H1 (cell line): ENCODE measurements around the gene LAMC3. TPM values are rescaled to one million over a fixed set of nuclear protein-coding genes. Genes with fewer than 3 reads are reported as not detected.

ENCODE experiments used
- CTCF ChIA-PET: fragments of 300-600 bp; sonication (Branson Sonifier 250); formaldehyde crosslinking; loops from one replicate; lab custom pipeline; 2021; ENCODE audit not compliant: partially characterized antibody; lab: Charles Lee
- POLR2A ChIA-PET: fragments of 300-600 bp; sonication (Branson Sonifier 250); formaldehyde crosslinking; loops from one replicate; lab custom pipeline; 2021; ENCODE audit warnings: inconsistent platforms; ENCODE audit not compliant: partially characterized antibody; lab: Charles Lee
- DNase-seq, 2 experiments: peaks; one replicate each; pipeline versions ENCODE4 v3.0.0 to v3.0.0-alpha.2; 2010 to 2022; ENCODE audit warnings: low spot score in 2 of 2, low read depth in 1 of 2, mixed read lengths in 1 of 2
- FAIRE-seq: peaks from 2 replicates; lab custom pipeline; 2011; peaks lifted over from hg19 to GRCh38; lab: Jason Lieb, UNC
- H2AFZ ChIP-seq: 2 replicates; pipeline ENCODE4 v1.8.1; 2012; ENCODE audit warnings: low read length, inconsistent platforms
- H2AK5ac ChIP-seq: 2 replicates; pipeline ENCODE4 v1.6.1; 2013; ENCODE audit warnings: low read depth, low read length
- H2BK120ac ChIP-seq: replicated peaks from 2 replicates; pipeline ENCODE3; 2013; ENCODE audit warnings: low read depth, low read length, inconsistent platforms
- H2BK12ac ChIP-seq: 2 replicates; pipeline ENCODE4 v1.6.1; 2013; ENCODE audit warnings: low read depth, low read length
- H2BK15ac ChIP-seq: 2 replicates; pipeline ENCODE4 v1.6.1; 2013; ENCODE audit warnings: low read length
- H2BK20ac ChIP-seq: 2 replicates; pipeline ENCODE4 v1.6.1; 2013; ENCODE audit warnings: low read length
- H2BK5ac ChIP-seq: 2 replicates; pipeline ENCODE4 v1.6.1; 2013; ENCODE audit warnings: low read depth, low read length
- H3K14ac ChIP-seq: 2 replicates; pipeline ENCODE4 v1.6.1; 2013; ENCODE audit warnings: inconsistent platforms; ENCODE audit not compliant: insufficient read length
- H3K18ac ChIP-seq: 2 replicates; pipeline ENCODE4 v1.6.1; 2013; ENCODE audit warnings: low read length; ENCODE audit errors: extremely low read depth
- H3K23ac ChIP-seq: 2 replicates; pipeline ENCODE4 v1.6.1; 2013; ENCODE audit warnings: inconsistent platforms; ENCODE audit not compliant: insufficient read length
- H3K23me2 ChIP-seq: 2 replicates; pipeline ENCODE4 v1.6.1; 2013; ENCODE audit warnings: low read depth, low read length
- H3K27ac ChIP-seq: 2 replicates; pipeline ENCODE4 v1.6.1; 2011; ENCODE audit warnings: low read depth, low read length, inconsistent platforms
- H3K27me3 ChIP-seq, 4 experiments: replicated peaks in 1 of 4; 1 replicate in 1 of 4; 2 replicates in 3 of 4; pipeline versions ENCODE4 v1.6.1 to v1.8.1; 2011 to 2013; ENCODE audit warnings: low read length in 3 of 4, mild to moderate bottlenecking in 3 of 4, inconsistent platforms in 2 of 4, mixed read lengths in 2 of 4, moderate library complexity in 1 of 4; ENCODE audit not compliant: control insufficient read depth in 3 of 4, insufficient read depth in 3 of 4; ENCODE audit errors: extremely low read depth in 1 of 4
- H3K36me3 ChIP-seq, 4 experiments: 2 replicates each; pipeline versions ENCODE4 v1.6.1 to v1.8.1; 2011 to 2013; ENCODE audit warnings: mild to moderate bottlenecking in 4 of 4, low read length in 3 of 4, moderate library complexity in 2 of 4, control low read depth in 1 of 4, inconsistent platforms in 1 of 4; ENCODE audit not compliant: insufficient read depth in 4 of 4, control insufficient read depth in 2 of 4
- H3K4ac ChIP-seq: replicated peaks from 2 replicates; pipeline ENCODE3; 2013; ENCODE audit warnings: low read length, low read depth, mixed read lengths, inconsistent platforms; ENCODE audit not compliant: insufficient read length
- H3K4me1 ChIP-seq, 4 experiments: replicated peaks in 1 of 4; 1 replicate in 1 of 4; 2 replicates in 3 of 4; pipeline versions ENCODE4 v1.6.1 to v1.8.1; 2011 to 2013; ENCODE audit warnings: low read length in 3 of 4, inconsistent platforms in 2 of 4, mixed read lengths in 1 of 4; ENCODE audit not compliant: insufficient read depth in 4 of 4, control insufficient read depth in 3 of 4
- H3K4me2 ChIP-seq, 2 experiments: 2 replicates each; pipeline versions ENCODE4 v1.6.1 to v1.8.1; 2011 to 2013; ENCODE audit warnings: low read depth in 2 of 2, low read length in 2 of 2, control low read depth in 1 of 2, inconsistent platforms in 1 of 2, mild to moderate bottlenecking in 1 of 2; ENCODE audit not compliant: insufficient read depth in 1 of 2
- H3K4me3 ChIP-seq, 4 experiments: fragments of 200-600, 300-600 bp in 1 of 4; sonication (generic), shearing (Covaris generic), sonication (Bioruptor Twin) in 1 of 4; 2 replicates each; pipeline versions ENCODE4 v1.5.1 to v1.8.1; 2011 to 2016; ENCODE audit warnings: low read length in 4 of 4, low read depth in 3 of 4, control low read depth in 2 of 4, inconsistent platforms in 2 of 4, mild to moderate bottlenecking in 2 of 4, mixed read lengths in 1 of 4, moderate library complexity in 1 of 4; ENCODE audit not compliant: insufficient read depth in 2 of 4; ENCODE audit errors: extremely low read depth in 1 of 4
- H3K56ac ChIP-seq: replicated peaks from 2 replicates; pipeline ENCODE3; 2013; ENCODE audit warnings: low read depth, mild to moderate bottlenecking, mixed read lengths, low read length, inconsistent platforms; ENCODE audit not compliant: insufficient read length
- H3K79me1 ChIP-seq: 2 replicates; pipeline ENCODE4 v1.6.1; 2013; ENCODE audit warnings: low read depth, low read length, control low read depth
- H3K79me2 ChIP-seq, 2 experiments: 2 replicates each; pipeline versions ENCODE4 v1.6.1 to v1.8.1; 2012 to 2013; ENCODE audit warnings: low read length in 2 of 2, mild to moderate bottlenecking in 2 of 2, inconsistent platforms in 1 of 2; ENCODE audit not compliant: insufficient read depth in 2 of 2, control insufficient read depth in 1 of 2
- H3K9ac ChIP-seq, 4 experiments: replicated peaks in 1 of 4; 1 replicate in 1 of 4; 2 replicates in 3 of 4; pipeline versions ENCODE4 v1.6.1 to v1.8.1; 2011 to 2013; ENCODE audit warnings: low read depth in 3 of 4, low read length in 3 of 4, control low read depth in 2 of 4, mild to moderate bottlenecking in 2 of 4, moderate library complexity in 2 of 4, inconsistent platforms in 1 of 4; ENCODE audit errors: extremely low read depth in 1 of 4
- H3K9me3 ChIP-seq, 2 experiments: 2 replicates each; pipeline versions ENCODE4 v1.6.1 to v1.8.1; 2012 to 2013; ENCODE audit warnings: mild to moderate bottlenecking in 2 of 2, moderate library complexity in 2 of 2, control low read depth in 1 of 2, inconsistent platforms in 1 of 2, low read depth in 1 of 2, low read length in 1 of 2, mixed read lengths in 1 of 2; ENCODE audit not compliant: insufficient read depth in 2 of 2
- H4K20me1 ChIP-seq, 2 experiments: replicated peaks in 1 of 2; 2 replicates each; pipeline versions ENCODE3 to v1.8.1; 2011 to 2013; ENCODE audit warnings: inconsistent platforms in 2 of 2, low read length in 2 of 2, mild to moderate bottlenecking in 1 of 2; ENCODE audit not compliant: insufficient read depth in 2 of 2, control insufficient read depth in 1 of 2
- H4K5ac ChIP-seq: 2 replicates; pipeline ENCODE4 v1.6.1; 2013; ENCODE audit warnings: low read length, low read depth, mixed read lengths, inconsistent platforms; ENCODE audit not compliant: insufficient read length
- H4K8ac ChIP-seq: 2 replicates; pipeline ENCODE4 v1.8.0; 2013; ENCODE audit warnings: mild to moderate bottlenecking, moderate library complexity, low read length, inconsistent platforms; ENCODE audit not compliant: insufficient read depth; ENCODE audit errors: extremely low read depth
- H4K91ac ChIP-seq: replicated peaks from 2 replicates; pipeline ENCODE3; 2013; ENCODE audit warnings: low read length, mixed read lengths, inconsistent platforms; ENCODE audit not compliant: insufficient read length
- ASH2L ChIP-seq: fragments of 200-600, 300-600 bp; sonication (generic); IDR thresholded peaks from one replicate; pipeline ENCODE4 v1.7.1; 2017; ENCODE audit warnings: low read length
- BRCA1 ChIP-seq: IDR thresholded peaks from 2 replicates; pipeline ENCODE4 v1.6.1; 2012; ENCODE audit warnings: low read depth, low read length, improper control_type of control experiment
- CBX5 ChIP-seq: fragments of 300-800, 300-1000 bp; sonication (generic); IDR thresholded peaks from 2 replicates; pipeline ENCODE4 v1.7.1; 2016; ENCODE audit warnings: antibody characterized with exemption, low read length, low read depth
- CEBPB ChIP-seq: IDR thresholded peaks from 2 replicates; pipeline ENCODE4 v1.6.1; 2012; ENCODE audit warnings: low read depth, low read length
- CTBP2 ChIP-seq: IDR thresholded peaks from 2 replicates; pipeline ENCODE4 v1.7.0; 2011; ENCODE audit warnings: borderline replicate concordance, mild to moderate bottlenecking, moderate library complexity, mixed read lengths, low read length; ENCODE audit not compliant: insufficient read depth, insufficient read length
- NRF1 ChIP-seq: IDR thresholded peaks from 2 replicates; pipeline ENCODE4 v1.6.1; 2011; ENCODE audit warnings: mild to moderate bottlenecking, low read depth, low read length, improper control_type of control experiment
- SAP30 ChIP-seq: fragments of 300-600 bp; sonication (generic); IDR thresholded peaks from 2 replicates; pipeline ENCODE4 v1.7.1; 2012; ENCODE audit warnings: low read length, moderate library complexity, mild to moderate bottlenecking, inconsistent platforms; ENCODE audit not compliant: insufficient read depth, insufficient replicate concordance
- SRF ChIP-seq: IDR thresholded peaks from 2 replicates; pipeline ENCODE4 v1.6.1; 2011; ENCODE audit warnings: mild to moderate bottlenecking, low read depth, low read length, moderate library complexity
- TAF7 ChIP-seq: optimal IDR thresholded peaks from 2 replicates; pipeline ENCODE3; 2011; ENCODE audit warnings: low read depth, mild to moderate bottlenecking, inconsistent platforms, low read length, moderate library complexity, borderline replicate concordance
- WGBS, 2 experiments: shearing (Covaris generic) in 1 of 2; methylation state at CpG; one replicate each; pipeline versions ENCODE4 v1.1.6 to v1.1.7; 2013 to 2015; ENCODE audit warnings: low lambda C conversion rate in 2 of 2, mixed read lengths in 2 of 2, inconsistent platforms in 1 of 2, low coverage in 1 of 2, missing lambda C conversion rate in 1 of 2; ENCODE audit not compliant: insufficient replicate concordance in 2 of 2, insufficient coverage in 1 of 2, insufficient read length in 1 of 2; ENCODE audit errors: extremely low coverage in 1 of 2, missing lambda C conversion rate in 1 of 2; 5-methylcytosine and 5-hydroxymethylcytosine counted together
- polyA plus RNA-seq, 7 experiments: library from polyadenylated mRNA; depleted of rRNA in 3 of 7; stranded (reverse) in 5 of 7; unstranded in 2 of 7; fragments of >200 nt in 5 of 7; fragments of 200-250 nt in 2 of 7; gene quantifications; 1 replicate in 5 of 7; 2 replicates in 1 of 7; 4 replicates in 1 of 7; pipeline versions ENCODE4 v1.2.1 to v1.2.3, GENCODE V29; 2011 to 2013; ENCODE audit warnings: missing spikeins in 2 of 7, mixed read lengths in 2 of 7
- total RNA-seq: library from RNA; stranded (reverse); fragmentation: NEBNext Ultra II Directional; extraction: Animal tissue kit (Norgen Biotek cat#: 25700); gene quantifications from 2 replicates; pipeline ENCODE4 v1.2.1, GENCODE V29; 2021
- TF ChIP-seq, protein P1 (sequence below), 3 experiments: IDR thresholded peaks; 1 replicate in 2 of 3; 2 replicates in 1 of 3; pipeline versions ENCODE4 v1.5.1 to v1.6.1; 2011; ENCODE audit warnings: low read length in 3 of 3, mild to moderate bottlenecking in 3 of 3, inconsistent platforms in 2 of 3, low read depth in 1 of 3, moderate library complexity in 1 of 3; ENCODE audit not compliant: insufficient read depth in 1 of 3; ENCODE audit errors: control extremely low read depth in 1 of 3

Gene LAMC3
- total and polyA plus RNA-seq, 2 of the 8 experiments (the other 6 are each of a cell fraction or from before 2014, with no cell fraction given) = 9.3 to 12.3 TPM

- no peak overlapping the region for H2BK120ac ChIP-seq
- H3K4ac ChIP-seq = no peak overlapping the region
- H2BK12ac ChIP-seq = peak overlapping the region; percentile 63; the same call in 1 of the 2 replicates
- no peak overlapping the region for H3K14ac ChIP-seq
- H4K91ac ChIP-seq = peak overlapping the region; percentile 73
- FAIRE-seq (no peak), DNase-seq (no peak)
- no peaks in the 10 kb centered on the region for H3K79me1 ChIP-seq
- H4K20me1 ChIP-seq = no peaks in the 10 kb centered on the region
- H3K27ac ChIP-seq = no peak overlapping the region
- no peaks in the 10 kb centered on the region for H3K9me3 ChIP-seq
- no peak overlapping the region; the same call in 1 of the 2 replicates for H2BK20ac ChIP-seq
- 0 out of 2 replicates have a peak overlapping the region, but pooled peaks have one; percentile 72 for H2BK15ac ChIP-seq
- H2BK5ac ChIP-seq = no peak overlapping the region
- H2AK5ac ChIP-seq = 0 out of 2 replicates have a peak overlapping the region, but pooled peaks have one; percentile 82
- H3K9ac ChIP-seq = no peak overlapping the region; a peak in 1 of 7 replicates
- ChIA-PET POLR2A (no interaction called here), CTCF (interaction anchor here (0.7 to 3.0 kb wide), 3 partner anchors 10 to 105 kb away, joined by 3 to 15 read pairs (median 5); no protein-coding TSS in a partner anchor)
- H2AFZ ChIP-seq = no peak overlapping the region
- no peak overlapping the region for H3K4me3 ChIP-seq
- no peaks in the 10 kb centered on the region; a peak in 1 of 7 replicates for H3K27me3 ChIP-seq
- H3K23me2 ChIP-seq = peaks cover 4% of the 10 kb centered on the region; the same call in 1 of the 2 replicates
- H3K4me2 ChIP-seq = no peak overlapping the region
- no peak overlapping the region for H3K23ac ChIP-seq
- H3K79me2 ChIP-seq = no peaks in the 10 kb centered on the region
- H3K56ac ChIP-seq = no peak overlapping the region
- no peak overlapping the region for H4K5ac ChIP-seq
- H3K4me1 ChIP-seq = peaks cover 0 to 3% (median 0%) of the 10 kb centered on the region in 4 experiments; a peak in 1 of 7 replicates
- peak overlapping the region; percentile 72; the same call in 1 of the 2 replicates for H4K8ac ChIP-seq
- no peaks in the 10 kb centered on the region for H3K36me3 ChIP-seq
- H3K18ac ChIP-seq = no peak overlapping the region
- WGBS, 2 experiments = 93% methylated on average over 11 of the region's 12 CpGs; no CpG with 5 or more reads in 1 of the 2 experiments
- TF ChIP-seq TAF7 (no peak), NRF1 (no peak), CEBPB (no peak), CBX5 (no peak), SAP30 (no peak), BRCA1 (no peak), SRF (no peak), ASH2L (no peak), CTBP2 (no peak)
- TF ChIP-seq, protein P1, sequence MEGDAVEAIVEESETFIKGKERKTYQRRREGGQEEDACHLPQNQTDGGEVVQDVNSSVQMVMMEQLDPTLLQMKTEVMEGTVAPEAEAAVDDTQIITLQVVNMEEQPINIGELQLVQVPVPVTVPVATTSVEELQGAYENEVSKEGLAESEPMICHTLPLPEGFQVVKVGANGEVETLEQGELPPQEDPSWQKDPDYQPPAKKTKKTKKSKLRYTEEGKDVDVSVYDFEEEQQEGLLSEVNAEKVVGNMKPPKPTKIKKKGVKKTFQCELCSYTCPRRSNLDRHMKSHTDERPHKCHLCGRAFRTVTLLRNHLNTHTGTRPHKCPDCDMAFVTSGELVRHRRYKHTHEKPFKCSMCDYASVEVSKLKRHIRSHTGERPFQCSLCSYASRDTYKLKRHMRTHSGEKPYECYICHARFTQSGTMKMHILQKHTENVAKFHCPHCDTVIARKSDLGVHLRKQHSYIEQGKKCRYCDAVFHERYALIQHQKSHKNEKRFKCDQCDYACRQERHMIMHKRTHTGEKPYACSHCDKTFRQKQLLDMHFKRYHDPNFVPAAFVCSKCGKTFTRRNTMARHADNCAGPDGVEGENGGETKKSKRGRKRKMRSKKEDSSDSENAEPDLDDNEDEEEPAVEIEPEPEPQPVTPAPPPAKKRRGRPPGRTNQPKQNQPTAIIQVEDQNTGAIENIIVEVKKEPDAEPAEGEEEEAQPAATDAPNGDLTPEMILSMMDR (IDR thresholded peaks at IDR 0.05; ENCODE audit: control extremely low read depth in 1 of 3, insufficient read depth in 1 of 3, low read depth in 1 of 3, low read length in 3 of 3) = no peak
Measured at GRCh38 chr9:130971294-130971849, 37.6 kb upstream of the LAMC3 start.
